ENCODE results near the gene DNAAF8. TPM values are rescaled to one million over a fixed set of nuclear protein-coding genes. Genes with fewer than 3 reads are reported as not detected.

The DNAAF8 gene
- total and polyA plus RNA-seq, 2 of the 4 experiments (the other 2 are of a cell fraction) = 0.54 to 1.7 TPM

DNA sequence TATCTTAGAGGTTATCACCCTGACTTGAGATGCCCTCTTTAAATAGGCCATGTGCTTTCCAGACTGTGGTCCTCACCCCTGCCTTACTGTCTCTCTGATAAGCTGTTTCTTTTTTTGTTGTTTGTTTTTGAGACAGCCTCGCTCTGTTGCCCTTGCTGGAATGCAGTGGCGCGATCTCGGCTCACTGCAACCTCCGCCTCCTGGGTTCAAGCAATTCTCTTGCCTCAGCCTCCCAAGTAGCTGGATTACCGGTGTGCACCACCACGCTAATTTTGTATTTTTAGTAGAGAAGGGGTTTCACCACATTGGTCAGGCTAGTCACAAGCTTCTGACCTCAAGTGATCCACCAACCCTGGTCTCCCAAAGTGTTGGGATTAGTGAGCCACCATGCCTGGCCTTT is 54.6 kb downstream of the DNAAF8 start:
- Histone ChIP-seq H3K4ac (ENCODE audit: low read depth, low read length) (no peak overlapping the region), H2AK5ac (ENCODE audit: low read depth, low read length) (no peak overlapping the region), H2BK5ac (ENCODE audit: low read depth, low read length, poor library complexity, severe bottlenecking) (no peak overlapping the region), H3K4me2 (ENCODE audit: low read depth, low read length) (no peak overlapping the region), H4K20me1 (ENCODE audit: insufficient read depth, low read length) (no peaks in the 10 kb centered on the region), H3K9me3 (ENCODE audit: control insufficient read depth, insufficient read depth, low read length) (no peaks in the 10 kb centered on the region), H3K14ac (replicated peaks; ENCODE audit: low read depth, low read length) (no peak overlapping the region), H3K36me3 (ENCODE audit: control insufficient read depth, insufficient read depth, low read length) (no peaks in the 10 kb centered on the region), H3K9me1 (ENCODE audit: insufficient read depth, low read length) (0 out of 2 replicates have a peak, but pooled peaks cover 3% of the 10 kb centered on the region), H3K4me3 (ENCODE audit: insufficient read depth, low read depth, low read length) (no peak overlapping the region), H2BK120ac (ENCODE audit: low read depth, low read length) (no peak overlapping the region), H3K9ac (ENCODE audit: low read depth, low read length) (no peak overlapping the region), H3K18ac (ENCODE audit: low read depth, low read length) (no peak overlapping the region), H2BK20ac (ENCODE audit: low read depth, low read length) (no peak overlapping the region), H2AFZ (replicated peaks; ENCODE audit: low read length, poor library complexity) (no peak overlapping the region), H3K79me1 (ENCODE audit: low read depth in 1 of 2, low read length in 2 of 2) (no peaks in the 10 kb centered on the region), H3K56ac (ENCODE audit: extremely low read depth, insufficient read depth, low read length) (no peak overlapping the region), H4K5ac (ENCODE audit: low read depth, low read length) (no peak overlapping the region), H2BK15ac (ENCODE audit: low read depth, low read length) (no peak overlapping the region), H3K27me3 (ENCODE audit: control insufficient read depth, insufficient read depth, low read length) (no peaks in the 10 kb centered on the region; the same call in 1 of the 2 replicates), H4K8ac (ENCODE audit: low read depth in 2 of 2, low read length in 2 of 2) (no peak overlapping the region), H3K23ac (ENCODE audit: low read depth, low read length) (no peak overlapping the region), H3K27ac (ENCODE audit: insufficient read depth, low read length) (no peak overlapping the region), H2AK9ac (replicated peaks; ENCODE audit: low read depth, low read length, poor library complexity) (no peak overlapping the region), H4K91ac (ENCODE audit: insufficient read depth, low read depth, low read length) (no peak overlapping the region), H3K4me1 (ENCODE audit: control insufficient read depth, insufficient read depth, low read length) (no peaks in the 10 kb centered on the region)
- no TSS peak for BruUV-seq (replicated peaks)
- ATAC-seq (ENCODE audit: low read depth) = no peak
- TF ChIP-seq CEBPB (IDR thresholded peaks at IDR 0.05; ENCODE audit: low read depth, low read length) = no peak
- no peak for TF ChIP-seq POLR2A (IDR thresholded peaks at IDR 0.05; ENCODE audit: low read depth, low read length)
- TF ChIP-seq RFX5 (IDR thresholded peaks at IDR 0.05; ENCODE audit: low read depth, low read length) = no peak
- TF ChIP-seq, protein P1, sequence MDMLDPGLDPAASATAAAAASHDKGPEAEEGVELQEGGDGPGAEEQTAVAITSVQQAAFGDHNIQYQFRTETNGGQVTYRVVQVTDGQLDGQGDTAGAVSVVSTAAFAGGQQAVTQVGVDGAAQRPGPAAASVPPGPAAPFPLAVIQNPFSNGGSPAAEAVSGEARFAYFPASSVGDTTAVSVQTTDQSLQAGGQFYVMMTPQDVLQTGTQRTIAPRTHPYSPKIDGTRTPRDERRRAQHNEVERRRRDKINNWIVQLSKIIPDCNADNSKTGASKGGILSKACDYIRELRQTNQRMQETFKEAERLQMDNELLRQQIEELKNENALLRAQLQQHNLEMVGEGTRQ (IDR thresholded peaks at IDR 0.05; ENCODE audit: low read depth, low read length) = no peak
- no peak for TF ChIP-seq RCOR1 (IDR thresholded peaks at IDR 0.05; ENCODE audit: insufficient replicate concordance, low read length)
- TF ChIP-seq, protein P2, sequence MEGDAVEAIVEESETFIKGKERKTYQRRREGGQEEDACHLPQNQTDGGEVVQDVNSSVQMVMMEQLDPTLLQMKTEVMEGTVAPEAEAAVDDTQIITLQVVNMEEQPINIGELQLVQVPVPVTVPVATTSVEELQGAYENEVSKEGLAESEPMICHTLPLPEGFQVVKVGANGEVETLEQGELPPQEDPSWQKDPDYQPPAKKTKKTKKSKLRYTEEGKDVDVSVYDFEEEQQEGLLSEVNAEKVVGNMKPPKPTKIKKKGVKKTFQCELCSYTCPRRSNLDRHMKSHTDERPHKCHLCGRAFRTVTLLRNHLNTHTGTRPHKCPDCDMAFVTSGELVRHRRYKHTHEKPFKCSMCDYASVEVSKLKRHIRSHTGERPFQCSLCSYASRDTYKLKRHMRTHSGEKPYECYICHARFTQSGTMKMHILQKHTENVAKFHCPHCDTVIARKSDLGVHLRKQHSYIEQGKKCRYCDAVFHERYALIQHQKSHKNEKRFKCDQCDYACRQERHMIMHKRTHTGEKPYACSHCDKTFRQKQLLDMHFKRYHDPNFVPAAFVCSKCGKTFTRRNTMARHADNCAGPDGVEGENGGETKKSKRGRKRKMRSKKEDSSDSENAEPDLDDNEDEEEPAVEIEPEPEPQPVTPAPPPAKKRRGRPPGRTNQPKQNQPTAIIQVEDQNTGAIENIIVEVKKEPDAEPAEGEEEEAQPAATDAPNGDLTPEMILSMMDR (conservative IDR thresholded peaks at IDR 0.05; ENCODE audit: low read depth, low read length) = no peak
- TF ChIP-seq NFE2L2 (IDR thresholded peaks at IDR 0.05; ENCODE audit: low read depth, low read length) = no peak
- TF ChIP-seq, protein P3, sequence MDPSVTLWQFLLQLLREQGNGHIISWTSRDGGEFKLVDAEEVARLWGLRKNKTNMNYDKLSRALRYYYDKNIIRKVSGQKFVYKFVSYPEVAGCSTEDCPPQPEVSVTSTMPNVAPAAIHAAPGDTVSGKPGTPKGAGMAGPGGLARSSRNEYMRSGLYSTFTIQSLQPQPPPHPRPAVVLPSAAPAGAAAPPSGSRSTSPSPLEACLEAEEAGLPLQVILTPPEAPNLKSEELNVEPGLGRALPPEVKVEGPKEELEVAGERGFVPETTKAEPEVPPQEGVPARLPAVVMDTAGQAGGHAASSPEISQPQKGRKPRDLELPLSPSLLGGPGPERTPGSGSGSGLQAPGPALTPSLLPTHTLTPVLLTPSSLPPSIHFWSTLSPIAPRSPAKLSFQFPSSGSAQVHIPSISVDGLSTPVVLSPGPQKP (IDR thresholded peaks at IDR 0.05; ENCODE audit: borderline replicate concordance, low read depth, low read length) = no peak
- TF ChIP-seq SMC3 (IDR thresholded peaks at IDR 0.05; ENCODE audit: low read depth, low read length) = no peak
- TF ChIP-seq MAFK (IDR thresholded peaks at IDR 0.05; ENCODE audit: low read depth, low read length) = no peak
- in situ Hi-C loops (cut with MboI; ENCODE audit: low sequenced_read_pairs) = no loop called here
- WGBS, 2 experiments (ENCODE audit: extremely low coverage in 2 of 2, insufficient read length in 1 of 2) = no CpG with 5 or more reads among the region's 7 CpGs
- intact Hi-C loops (cut with micrococcal nuclease) = no loop called here
- CTCF ChIA-PET = no interaction called here
- dilution Hi-C loops (cut with HindIII; ENCODE audit: low sequenced_read_pairs, unreplicated experiment) = no loop called here
- POLR2A ChIA-PET (ENCODE audit: unreplicated experiment) = no interaction called here
- no peak for DNase-seq

Measured in IMR-90 (cell line).